DMS53 treated with DMSO at 0.1 percent for 48 hours (cell line): ENCODE results near the gene DRGX.

Experiments used
- DNase-seq: peaks from one replicate; lab custom pipeline; 2025; ENCODE audit not compliant: unreplicated experiment; lab: John Stamatoyannopoulos, UW

The DRGX gene

GRCh38 chr10:49348593-49348992, 47.3 kb downstream of the DRGX start:
- DNase-seq: no peak

- no peak for DNase-seq
Measured at GRCh38 chr10:49347827-49348226, 48.1 kb downstream of the DRGX start.

- no peak for DNase-seq
Measured at GRCh38 chr10:49347342-49347741, 48.5 kb downstream of the DRGX start.

- no peak for DNase-seq
Measured at GRCh38 chr10:49344840-49345239, 51.0 kb downstream of the DRGX start.

- DNase-seq: no peak
Measured at GRCh38 chr10:49338604-49339003, 57.3 kb downstream of the DRGX start.

- no peak for DNase-seq
Measured at GRCh38 chr10:49335364-49335972, 60.4 kb downstream of the DRGX start.

GRCh38 chr10:49334964-49335363, 60.9 kb downstream of the DRGX start:
- DNase-seq: no peak

- DNase-seq: no peak
Measured at GRCh38 chr10:49333192-49333591, 62.7 kb downstream of the DRGX start.

GRCh38 chr10:49332768-49333167, 63.1 kb downstream of the DRGX start:
- no peak for DNase-seq

- no peak for DNase-seq
Measured at GRCh38 chr10:49332333-49332732, 63.6 kb downstream of the DRGX start.

- DNase-seq: no peak
Measured at GRCh38 chr10:49331431-49331830, 64.5 kb downstream of the DRGX start.

GRCh38 chr10:49330127-49330665, 65.7 kb downstream of the DRGX start:
- no peak for DNase-seq

GRCh38 chr10:49329146-49329505, 66.8 kb downstream of the DRGX start:
- DNase-seq: no peak

- DNase-seq: no peak
Measured at GRCh38 chr10:49328401-49329145, 67.3 kb downstream of the DRGX start.

GRCh38 chr10:49327036-49327813, 68.7 kb downstream of the DRGX start:
- DNase-seq: no peak

GRCh38 chr10:49325916-49326783, 69.7 kb downstream of the DRGX start:
- no peak for DNase-seq

- no peak for DNase-seq
Measured at GRCh38 chr10:49325131-49325915, 70.6 kb downstream of the DRGX start.

GRCh38 chr10:49324711-49325110, 71.2 kb downstream of the DRGX start:
- no peak for DNase-seq

GRCh38 chr10:49323896-49324270, 72.0 kb downstream of the DRGX start:
- no peak for DNase-seq
